ENCODE measurements around the gene GPC6.

GPC6 gene

DNA sequence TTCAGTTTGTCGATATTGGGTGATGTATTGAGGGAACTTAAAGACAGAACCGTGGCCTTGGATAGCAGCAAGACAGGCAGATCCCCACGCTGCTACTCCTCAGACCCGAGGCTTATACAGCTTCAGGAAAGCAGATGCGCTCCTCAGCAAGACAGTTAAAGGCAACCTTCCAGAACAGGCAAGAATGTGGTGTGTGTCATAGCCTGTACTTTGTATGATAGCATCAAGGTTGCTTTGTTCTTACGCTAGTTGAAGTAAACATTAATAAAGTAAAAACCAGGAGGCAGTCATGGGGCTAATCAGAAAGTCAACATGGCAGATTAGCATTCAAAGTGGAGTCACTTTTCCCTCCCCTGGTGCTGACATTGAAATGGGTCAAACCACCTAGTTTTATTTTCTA, 779.7 kb downstream of the GPC6 start:
- no peak for DNase-seq (ENCODE audit: low read depth)
- no peak for TF ChIP-seq CTCF (conservative IDR thresholded peaks at IDR 0.05; ENCODE audit: low read depth, low read length)
- H3K4me3 ChIP-seq (ENCODE audit: low read depth, low read length) = no peak overlapping the region

- DNase-seq (ENCODE audit: low read depth) = no peak
- H3K4me3 ChIP-seq (ENCODE audit: low read depth, low read length) = no peak overlapping the region
- TF ChIP-seq CTCF (conservative IDR thresholded peaks at IDR 0.05; ENCODE audit: low read depth, low read length) = no peak
These were observed 780.5 kb downstream of the GPC6 start for GRCh38 chr13:94007072-94007471.

DNA sequence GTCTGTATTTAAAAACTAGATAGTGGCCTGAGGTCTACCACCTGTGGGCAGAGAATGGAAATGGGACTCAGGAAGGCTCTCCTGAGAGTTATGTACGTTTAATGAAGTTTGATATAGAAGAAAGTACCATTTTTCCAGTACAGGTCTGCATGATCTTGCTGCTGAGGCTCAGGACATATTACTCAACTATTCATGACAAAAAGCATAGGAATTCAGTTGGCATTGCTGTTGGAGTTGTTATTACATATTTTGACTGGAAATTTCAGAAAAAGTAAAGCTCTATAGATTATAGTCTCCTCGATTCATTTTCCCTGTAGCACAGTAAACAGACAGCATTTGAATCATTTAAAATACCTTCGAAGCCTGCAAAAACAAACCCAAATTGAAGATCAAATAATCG, 783.1 kb downstream of the GPC6 start:
- no peak for TF ChIP-seq CTCF (conservative IDR thresholded peaks at IDR 0.05; ENCODE audit: low read depth, low read length)
- peak; percentile 78 for DNase-seq (ENCODE audit: low read depth)
- H3K4me3 ChIP-seq (ENCODE audit: low read depth, low read length) = no peak overlapping the region

DNA sequence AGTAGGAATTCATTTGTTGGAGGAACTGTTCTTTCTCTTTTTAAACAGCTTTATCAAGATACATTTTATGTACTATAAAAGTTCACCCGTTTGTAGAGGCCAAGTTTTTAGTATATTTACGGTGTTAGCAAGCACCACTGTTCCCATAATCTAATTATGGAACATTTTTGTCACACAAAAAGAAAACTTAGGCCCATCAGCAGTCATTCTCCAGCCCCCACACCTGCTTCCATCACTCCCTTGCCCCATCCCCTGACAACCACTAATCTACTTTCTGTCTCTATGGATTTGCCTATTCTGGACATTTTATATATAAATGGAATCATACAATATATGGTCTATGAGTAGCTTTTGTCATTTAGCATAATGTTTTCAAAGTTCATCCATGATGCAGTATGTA, 787.9 kb downstream of the GPC6 start:
- no peak for DNase-seq (ENCODE audit: low read depth)
- no peak overlapping the region for H3K4me3 ChIP-seq (ENCODE audit: low read depth, low read length)
- TF ChIP-seq CTCF (conservative IDR thresholded peaks at IDR 0.05; ENCODE audit: low read depth, low read length) = no peak

DNA sequence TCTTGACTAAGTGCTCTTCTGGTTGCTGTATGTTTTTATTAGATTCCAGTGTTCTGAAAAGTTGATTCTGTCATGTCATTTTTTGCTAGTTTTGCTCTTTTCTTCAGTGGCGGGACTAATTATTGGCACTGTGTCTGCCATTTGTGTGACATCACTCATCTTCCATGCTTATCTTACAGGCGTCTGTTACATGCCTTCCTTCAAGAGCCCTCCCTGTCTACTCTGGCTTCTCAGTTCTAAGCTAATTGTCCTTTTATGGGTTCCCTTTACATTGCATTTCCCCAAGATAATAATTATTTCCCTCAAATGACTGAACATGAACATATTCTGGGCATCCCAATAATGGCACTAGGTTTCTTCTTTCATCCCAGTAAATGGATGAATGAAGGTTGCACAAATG, 793.8 kb downstream of the GPC6 start:
- DNase-seq (ENCODE audit: low read depth) = no peak
- H3K4me3 ChIP-seq (ENCODE audit: low read depth, low read length) = no peak overlapping the region
- TF ChIP-seq CTCF (conservative IDR thresholded peaks at IDR 0.05; ENCODE audit: low read depth, low read length) = no peak

DNA sequence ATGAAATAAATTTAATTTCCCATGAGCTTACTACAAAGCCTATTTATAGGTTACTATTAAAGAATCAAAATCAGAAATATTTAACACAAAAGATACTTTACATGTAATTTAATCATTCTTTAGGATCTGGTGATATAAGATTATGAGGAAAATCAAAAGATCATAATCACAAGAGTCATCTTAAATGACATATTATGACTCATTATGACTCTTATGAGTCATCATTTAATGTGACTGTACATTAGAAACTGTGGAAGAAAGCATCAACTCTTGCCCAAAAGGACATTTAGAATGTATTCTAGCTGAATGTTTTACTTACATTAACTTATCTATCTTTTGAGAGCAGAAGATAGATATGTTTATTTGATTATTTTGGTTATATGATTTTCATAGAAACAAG, 794.2 kb downstream of the GPC6 start:
- TF ChIP-seq CTCF (conservative IDR thresholded peaks at IDR 0.05; ENCODE audit: low read depth, low read length) = no peak
- DNase-seq (ENCODE audit: low read depth) = peak; percentile 15
- H3K4me3 ChIP-seq (ENCODE audit: low read depth, low read length) = no peak overlapping the region

GRCh38 chr13:94028234-94028633, 801.6 kb downstream of the GPC6 start:
- no peak for TF ChIP-seq CTCF (conservative IDR thresholded peaks at IDR 0.05; ENCODE audit: low read depth, low read length)
- no peak overlapping the region for H3K4me3 ChIP-seq (ENCODE audit: low read depth, low read length)
- peak; percentile 12 for DNase-seq (ENCODE audit: low read depth)

All from choroid plexus epithelial cell (primary cell).